Transverse colon (tissue), 4 donors: ENCODE results near the gene INTS3. TPM values are rescaled to one million over a fixed set of nuclear protein-coding genes. Genes with fewer than 3 reads are reported as not detected.
"Not testable (repeated sequence)": the region's sequence is repeated elsewhere in the genome, so short reads cannot be mapped to it uniquely, and the experiment has no call there.

Experiments used
- DNase-seq: peaks from one replicate; pipeline ENCODE4 v3.0.0-alpha.2; 2019
- H3K27ac ChIP-seq, 4 donors: fragments of 200-600 bp; sonication (generic); 2 replicates each; pipeline ENCODE4 v1.5.1; 2016 to 2018; ENCODE audit warnings: inconsistent platforms in 4 of 4
- H3K27me3 ChIP-seq: fragments of 200-600 bp; sonication (generic); 2 replicates; pipeline ENCODE4 v1.5.1; 2017; ENCODE audit warnings: inconsistent platforms
- H3K36me3 ChIP-seq, 4 donors: fragments of 200-600 bp; sonication (generic); 2 replicates each; pipeline ENCODE4 v1.5.1; 2017 to 2019; ENCODE audit warnings: inconsistent platforms in 4 of 4
- H3K4me1 ChIP-seq, 4 donors: fragments of 200-600 bp; sonication (generic); 2 replicates each; pipeline ENCODE4 v1.5.1; 2017 to 2020; ENCODE audit warnings: inconsistent platforms in 4 of 4
- H3K4me3 ChIP-seq, 4 donors: fragments of 200-600 bp; sonication (generic); 1 replicate in 1 of 4; 2 replicates in 3 of 4; pipeline versions ENCODE4 v1.5.1 to v1.6.1; 2017 to 2019; ENCODE audit warnings: inconsistent platforms in 4 of 4
- H3K9me3 ChIP-seq, 2 donors: fragments of 200-600 bp; sonication (generic); 2 replicates each; pipeline ENCODE4 v1.5.1; 2017 to 2019; ENCODE audit warnings: inconsistent platforms in 2 of 2
- CTCF ChIP-seq, 5 experiments: fragments of 200-600 bp in 3 of 5; fragments of 450-650 bp in 2 of 5; sonication (generic) in 3 of 5; IDR thresholded peaks; 1 replicate in 2 of 5; 2 replicates in 3 of 5; pipeline ENCODE4 v1.5.1; 2016 to 2017; ENCODE audit warnings: antibody characterized with exemption in 5 of 5, inconsistent platforms in 3 of 5, mild to moderate bottlenecking in 2 of 5, moderate library complexity in 1 of 5
- EP300 ChIP-seq: sonication (generic); formaldehyde crosslinking; IDR thresholded peaks from one replicate; pipeline ENCODE4 v1.6.1; 2017; ENCODE audit warnings: antibody characterized with exemption, low read depth
- POLR2A ChIP-seq: fragments of 450-650 bp; IDR thresholded peaks from one replicate; pipeline ENCODE4 v1.6.1; 2016; ENCODE audit warnings: antibody characterized with exemption, mild to moderate bottlenecking, moderate library complexity
- POLR2AphosphoS5 ChIP-seq, 3 donors: sonication (generic); formaldehyde crosslinking; IDR thresholded peaks; one replicate each; pipeline ENCODE4 v1.6.1; 2016; ENCODE audit warnings: antibody characterized with exemption in 3 of 3
- WGBS, 2 donors: methylation state at CpG; one replicate each; pipeline ENCODE4 v1.1.5; 2018; ENCODE audit warnings: low coverage in 1 of 2; 5-methylcytosine and 5-hydroxymethylcytosine counted together
- in situ Hi-C, 4 donors: fragments of 200-750 bp; cut with MboI; loops; one replicate each; pipeline versions ENCODE4 v1.15.0 to v1.15.1; 2017; ENCODE audit warnings: low sequenced_read_pairs in 3 of 4, low pct_ligation_motif_present in 1 of 4, low pct_unique_long_range_greater_than_20kb in 1 of 4
- intact Hi-C: fragments of 100-400 bp; cut with DNase I; formaldehyde crosslinking; loops from one replicate; pipeline ENCODE4 v1.15.1; 2023; ENCODE audit warnings: low total_unique reads
- total RNA-seq, 4 donors: library from RNA; depleted of rRNA; stranded (reverse); fragments of >200 nt; gene quantifications; one replicate each; pipeline ENCODE4 v1.1.0, GENCODE V29; 2016

The INTS3 gene
- total RNA-seq, 4 donors from 2014 or later, result 26.1 to 35.6 (median 28.0) TPM

- TF ChIP-seq EP300 (no peak), CTCF (IDR thresholded peaks at IDR 0.05) (no peak), POLR2AphosphoS5 (IDR thresholded peaks at IDR 0.05) (no peak), POLR2A (no peak)
- intact Hi-C loops, result no loop called here
- no peak overlapping the region for H3K4me3 ChIP-seq
- in situ Hi-C loops, result no loop called here
- H3K27ac ChIP-seq, result no peak overlapping the region
- WGBS, 2 donors, result 90 to 96% methylated on average over 4 of the region's 4 CpGs
- no peak for DNase-seq
- H3K4me1 ChIP-seq, result peaks cover 0 to 13% (median 0%) of the 10 kb centered on the region in 4 donors
- H3K36me3 ChIP-seq, result peaks cover 0 to 42% (median 15%) of the 10 kb centered on the region in 4 donors
- no peaks in the 10 kb centered on the region for H3K27me3 ChIP-seq
- no peaks in the 10 kb centered on the region for H3K9me3 ChIP-seq
These were observed 32.6 kb downstream of the INTS3 start for GRCh38 chr1:153760440-153760839.

GRCh38 chr1:153763365-153764225 lies 35.7 kb downstream of the INTS3 start:
- TF ChIP-seq POLR2A, result no peak
- no peak for TF ChIP-seq EP300
- TF ChIP-seq POLR2AphosphoS5 (IDR thresholded peaks at IDR 0.05), result no peak
- TF ChIP-seq CTCF (IDR thresholded peaks at IDR 0.05), result no peak
- Histone ChIP-seq H3K4me3 (no peak overlapping the region), H3K27me3 (no peaks in the 10 kb centered on the region), H3K36me3 (peaks cover 0 to 25% (median 9%) of the 10 kb centered on the region in 4 donors), H3K27ac (peak overlapping the region in 3 of 4 donors; percentile 30 to 40 (median 36)), H3K4me1 (peaks cover 0 to 27% (median 12%) of the 10 kb centered on the region in 4 donors), H3K9me3 (no peaks in the 10 kb centered on the region)
- in situ Hi-C loops (no loop called here), intact Hi-C loops (no loop called here)
- no peak for DNase-seq
- WGBS, 2 donors, result 55 to 60% methylated on average over 1 to 7 of the region's 7 CpGs

- intact Hi-C loops, result no loop called here
These were observed 36.5 kb downstream of the INTS3 start for GRCh38 chr1:153764310-153764709.

GRCh38 chr1:153766663-153767062 lies 38.8 kb downstream of the INTS3 start:
- DNase-seq, intact Hi-C loops, H3K27ac ChIP-seq, H3K4me3 ChIP-seq, in situ Hi-C loops, H3K9me3 ChIP-seq, H3K27me3 ChIP-seq: not testable (repeated sequence)
- Histone ChIP-seq H3K4me1 (peaks cover 0 to 33% (median 17%) of the 10 kb centered on the region in 4 donors), H3K36me3 (peaks cover 0 to 26% (median 9%) of the 10 kb centered on the region in 4 donors)
- WGBS, 2 donors, result 81 to 95% methylated on average over 2 to 10 of the region's 10 CpGs

More at GRCh38 chr1:153764310-153764709, 36.5 kb downstream of the INTS3 start:
- Histone ChIP-seq H3K36me3 (peaks cover 0 to 26% (median 9%) of the 10 kb centered on the region in 4 donors), H3K27ac (peak overlapping the region in 3 of 4 donors; percentile 30 to 40 (median 36)), H3K9me3 (no peaks in the 10 kb centered on the region), H3K4me1 (peaks cover 0 to 33% (median 17%) of the 10 kb centered on the region in 4 donors), H3K27me3 (no peaks in the 10 kb centered on the region), H3K4me3 (no peak overlapping the region)
- TF ChIP-seq POLR2AphosphoS5 (IDR thresholded peaks at IDR 0.05), result no peak
- no peak for TF ChIP-seq CTCF (IDR thresholded peaks at IDR 0.05)
- no peak for TF ChIP-seq EP300
- TF ChIP-seq POLR2A, result no peak
- WGBS, 2 donors, result 69% methylated on average over 5 of the region's 5 CpGs; no CpG with 5 or more reads in 1 of the 2 donors
- in situ Hi-C loops, result no loop called here
- no peak for DNase-seq
